ENCODE measurements around the gene ALOX12B. TPM values are rescaled to one million over a fixed set of nuclear protein-coding genes. Genes with fewer than 3 reads are reported as not detected.
"Not testable (repeated sequence)": the region's sequence is repeated elsewhere in the genome, so short reads cannot be mapped to it uniquely, and the experiment has no call there.

The ALOX12B gene
- total and polyA plus RNA-seq, 4 donors: not detected

- H3K4me1 ChIP-seq (ENCODE audit: control insufficient read depth in 4 of 4, insufficient read depth in 4 of 4, low read length in 3 of 4): peaks cover 3 to 8% (median 5%) of the 10 kb centered on the region in 4 donors
- H3K4me3 ChIP-seq (ENCODE audit: low read depth in 1 of 3, low read length in 3 of 3): no peak overlapping the region
- DNase-seq (ENCODE audit: low spot score): no peak
- peaks cover 2 to 9% (median 4%) of the 10 kb centered on the region in 4 donors for H3K27me3 ChIP-seq (ENCODE audit: control insufficient read depth in 4 of 4, insufficient read depth in 4 of 4, low read length in 3 of 4)
- TF ChIP-seq REST (IDR thresholded peaks at IDR 0.05) (no peak), FOXA2 (IDR thresholded peaks at IDR 0.05) (no peak), CTCF (IDR thresholded peaks at IDR 0.05; ENCODE audit: low read depth, low read length, missing input control) (no peak)
- no peak overlapping the region for H3K9ac ChIP-seq (ENCODE audit: low read depth in 1 of 2, low read length in 2 of 2)
- WGBS: 78% methylated on average over 33 of the region's 33 CpGs
- no peaks in the 10 kb centered on the region for H3K9me3 ChIP-seq (ENCODE audit: control insufficient read depth in 4 of 4, low read length in 3 of 4)
- no peak overlapping the region for H3K27ac ChIP-seq (ENCODE audit: low read depth in 1 of 2, low read length in 2 of 2)
- no peaks in the 10 kb centered on the region for H3K36me3 ChIP-seq (ENCODE audit: control insufficient read depth in 4 of 4, insufficient read depth in 3 of 4, low read depth in 1 of 4, low read length in 3 of 4)
Observed at GRCh38 chr17:8108972-8109660, 21.6 kb upstream of the ALOX12B start.

GRCh38 chr17:8106980-8107379, 19.5 kb upstream of the ALOX12B start:
- H3K4me1 ChIP-seq (ENCODE audit: control insufficient read depth in 4 of 4, insufficient read depth in 4 of 4, low read length in 3 of 4); H3K27me3 ChIP-seq (ENCODE audit: control insufficient read depth in 4 of 4, insufficient read depth in 4 of 4, low read length in 3 of 4); H3K27ac ChIP-seq (ENCODE audit: low read depth in 1 of 2, low read length in 2 of 2); H3K9me3 ChIP-seq (ENCODE audit: control insufficient read depth in 4 of 4, low read length in 3 of 4); DNase-seq (ENCODE audit: low spot score); H3K36me3 ChIP-seq (ENCODE audit: control insufficient read depth in 4 of 4, insufficient read depth in 3 of 4, low read depth in 1 of 4, low read length in 3 of 4); H3K4me3 ChIP-seq (ENCODE audit: low read depth in 1 of 3, low read length in 3 of 3); H3K9ac ChIP-seq (ENCODE audit: low read depth in 1 of 2, low read length in 2 of 2): not testable (repeated sequence)
- WGBS: 89% methylated on average over 4 of the region's 4 CpGs

GRCh38 chr17:8105957-8106398, 18.5 kb upstream of the ALOX12B start:
- no peaks in the 10 kb centered on the region for H3K9me3 ChIP-seq (ENCODE audit: control insufficient read depth in 4 of 4, low read length in 3 of 4)
- TF ChIP-seq GABPA (IDR thresholded peaks at IDR 0.05 in 1 of 2, conservative IDR thresholded peaks at IDR 0.05 in 1 of 2) (no peak), RAD21 (IDR thresholded peaks at IDR 0.05) (no peak), FOXA2 (IDR thresholded peaks at IDR 0.05) (no peak), TAF1 (conservative IDR thresholded peaks at IDR 0.05) (no peak), NR2F2 (IDR thresholded peaks at IDR 0.05) (no peak), YY1 (IDR thresholded peaks at IDR 0.05) (no peak), CTCF (IDR thresholded peaks at IDR 0.05; ENCODE audit: low read depth, low read length, missing input control) (no peak), ZBTB33 (IDR thresholded peaks at IDR 0.05) (no peak), MAX (IDR thresholded peaks at IDR 0.05) (no peak), ATF3 (IDR thresholded peaks at IDR 0.05) (no peak), EGR1 (IDR thresholded peaks at IDR 0.05; ENCODE audit: low read depth in 2 of 2) (no peak)
- no peak overlapping the region for H3K27ac ChIP-seq (ENCODE audit: low read depth in 1 of 2, low read length in 2 of 2)
- peaks cover 0 to 6% (median 2%) of the 10 kb centered on the region in 4 donors for H3K27me3 ChIP-seq (ENCODE audit: control insufficient read depth in 4 of 4, insufficient read depth in 4 of 4, low read length in 3 of 4)
- no peak overlapping the region for H3K9ac ChIP-seq (ENCODE audit: low read depth in 1 of 2, low read length in 2 of 2)
- H3K4me1 ChIP-seq (ENCODE audit: control insufficient read depth in 4 of 4, insufficient read depth in 4 of 4, low read length in 3 of 4): peaks cover 3 to 8% (median 5%) of the 10 kb centered on the region in 4 donors
- no peak for DNase-seq (ENCODE audit: low spot score)
- no peaks in the 10 kb centered on the region for H3K36me3 ChIP-seq (ENCODE audit: control insufficient read depth in 4 of 4, insufficient read depth in 3 of 4, low read depth in 1 of 4, low read length in 3 of 4)
- no peak overlapping the region for H3K4me3 ChIP-seq (ENCODE audit: low read depth in 1 of 3, low read length in 3 of 3)
- 83% methylated on average over 5 of the region's 5 CpGs for WGBS

All from liver (tissue), 9 donors.